Stimulated activated CD8-positive, alpha-beta memory T cell treated with anti-CD3 and anti-CD28 coated beads, Interleukin-15, amount 100 ng/mL, for 48 hours (primary cell): ENCODE measurements around the gene CCDC106.

Source experiments
- DNase-seq, 2 donors: peaks; one replicate each; pipeline ENCODE4 v3.0.0-alpha.2; 2020; ENCODE audit warnings: low read depth in 2 of 2

Gene CCDC106

DNA sequence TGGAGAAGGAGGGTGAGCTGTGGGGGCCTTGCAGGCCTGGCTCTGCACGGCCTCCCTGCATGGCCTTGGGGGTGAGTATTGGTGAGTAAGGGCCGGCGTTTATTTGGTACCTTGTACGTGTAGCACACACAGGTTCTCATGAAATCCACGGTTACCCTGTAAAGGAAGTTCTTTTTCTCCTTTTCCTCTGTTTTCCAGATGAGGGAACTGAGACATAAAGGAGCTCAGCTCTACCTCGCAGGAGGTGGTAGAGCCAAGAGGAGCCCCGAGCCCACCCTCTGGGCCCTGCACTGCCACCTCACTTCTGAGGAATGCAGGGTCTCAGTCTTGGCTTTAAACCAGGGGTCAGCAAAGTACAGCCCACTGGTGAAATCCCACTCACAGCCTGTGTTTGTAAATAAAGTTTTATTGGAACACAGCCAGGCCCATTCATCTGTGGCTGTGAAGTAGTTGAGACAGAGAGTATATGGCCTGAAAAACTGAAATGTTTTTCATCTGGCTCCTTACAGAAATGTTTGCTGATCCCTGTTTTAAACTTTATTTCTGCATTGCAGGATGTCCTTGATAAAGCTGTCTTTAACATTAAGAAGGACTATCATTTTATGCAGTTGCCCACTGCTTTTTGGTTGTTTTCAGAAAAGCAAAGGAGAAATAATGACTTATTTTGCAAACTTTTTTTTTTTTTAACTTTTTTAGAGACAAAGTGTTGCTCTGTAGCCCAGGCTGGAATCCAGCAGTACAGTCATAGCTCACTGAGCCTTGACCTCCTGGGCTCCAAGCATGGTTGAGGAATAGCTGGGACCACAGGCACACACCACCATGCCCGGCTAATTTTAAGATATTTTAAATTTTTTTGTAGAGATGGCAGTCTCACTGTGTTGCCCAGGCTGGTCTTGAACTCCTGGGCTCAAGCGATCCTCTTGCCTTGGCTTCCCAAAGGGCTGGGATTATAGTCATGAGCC lies 33.4 kb downstream of the CCDC106 start:
- DNase-seq, result no peak

DNA sequence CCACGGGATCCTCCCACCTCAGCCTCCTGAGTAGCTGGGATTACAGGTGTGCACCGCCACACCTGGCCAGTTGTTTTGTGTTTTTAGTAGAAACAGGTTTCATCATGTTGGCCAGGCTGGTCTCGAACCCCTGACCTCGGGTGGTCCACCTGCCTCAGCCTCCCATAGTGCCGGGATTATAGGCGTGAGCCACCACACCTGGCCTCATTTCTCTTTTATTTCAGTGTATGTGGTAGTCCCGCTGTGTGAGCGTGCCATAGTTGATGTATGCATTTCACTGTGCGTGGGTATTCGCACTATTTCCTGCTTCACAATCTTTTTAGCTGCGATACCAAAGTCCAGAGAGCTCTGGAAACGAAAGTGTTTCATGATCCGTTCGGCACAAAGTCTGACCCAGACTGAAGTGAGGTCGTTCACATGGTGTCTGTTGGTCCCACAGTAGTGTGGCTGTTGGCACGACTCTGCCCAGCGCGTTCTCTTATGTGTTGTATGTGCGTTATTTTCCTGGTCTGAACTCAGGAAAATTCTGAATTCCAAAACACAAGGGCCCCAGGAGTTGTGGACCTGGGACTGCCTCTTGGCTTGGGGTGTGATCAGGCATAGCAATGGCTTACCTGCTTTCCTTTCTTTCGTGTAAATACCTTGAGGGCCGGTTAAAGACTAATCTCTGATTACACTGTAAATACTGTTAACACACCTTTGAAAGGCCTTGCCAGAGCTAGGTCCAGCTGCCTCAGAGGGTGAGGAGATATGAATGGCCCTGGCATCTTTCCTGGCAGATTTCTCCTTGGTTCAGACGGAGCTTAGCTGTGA lies 35.6 kb downstream of the CCDC106 start:
- DNase-seq, result no peak

DNA sequence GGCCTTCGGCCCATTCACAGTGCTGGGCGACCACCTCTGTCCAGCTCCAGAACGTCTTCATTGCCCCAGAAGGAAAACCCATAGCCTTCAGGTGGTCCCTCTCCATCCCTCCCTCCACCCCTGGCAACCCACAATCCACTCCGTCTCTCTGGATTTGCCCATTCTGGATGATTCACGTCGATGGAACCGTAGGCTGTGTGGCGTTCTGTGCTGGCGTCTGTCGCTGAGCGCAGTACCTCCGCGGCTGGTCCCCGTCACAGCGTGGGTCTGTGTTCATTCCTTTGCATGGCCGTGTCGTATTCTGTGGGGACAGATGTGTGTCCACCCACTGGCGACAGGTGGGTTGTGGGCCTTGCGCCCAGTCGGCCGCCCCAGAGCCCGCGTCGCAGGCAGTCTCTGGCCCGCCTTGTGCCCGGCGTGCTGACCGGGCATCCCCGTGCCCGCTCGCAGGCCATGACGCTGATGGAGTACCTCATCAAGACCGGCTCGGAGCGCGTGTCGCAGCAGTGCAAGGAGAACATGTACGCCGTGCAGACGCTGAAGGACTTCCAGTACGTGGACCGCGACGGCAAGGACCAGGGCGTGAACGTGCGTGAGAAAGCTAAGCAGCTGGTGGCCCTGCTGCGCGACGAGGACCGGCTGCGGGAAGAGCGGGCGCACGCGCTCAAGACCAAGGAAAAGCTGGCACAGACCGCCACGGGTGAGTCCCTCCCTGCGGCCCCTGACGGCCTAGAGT lies 37.1 kb downstream of the CCDC106 start:
- DNase-seq, result no peak

DNA sequence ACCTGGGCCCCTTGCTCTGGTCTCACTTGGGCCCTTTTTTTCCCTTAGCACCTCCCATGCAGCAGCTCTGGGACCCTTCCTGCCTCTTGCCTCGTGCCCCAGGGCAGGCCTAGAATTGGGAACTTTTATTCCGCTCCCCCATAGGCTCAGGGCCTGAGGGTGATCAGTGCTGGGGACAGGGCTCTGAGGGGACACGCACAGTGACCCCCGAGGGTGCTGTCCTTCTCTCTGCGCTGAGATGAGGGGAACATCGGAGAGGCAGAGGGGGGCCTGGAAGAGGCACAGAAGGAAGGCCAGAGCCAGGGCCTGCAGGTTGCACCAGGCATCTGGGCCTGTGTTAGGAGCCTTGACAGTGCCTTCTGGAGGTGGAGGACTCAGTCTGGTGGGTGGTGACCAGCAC lies 37.8 kb downstream of the CCDC106 start:
- DNase-seq, result no peak

DNA sequence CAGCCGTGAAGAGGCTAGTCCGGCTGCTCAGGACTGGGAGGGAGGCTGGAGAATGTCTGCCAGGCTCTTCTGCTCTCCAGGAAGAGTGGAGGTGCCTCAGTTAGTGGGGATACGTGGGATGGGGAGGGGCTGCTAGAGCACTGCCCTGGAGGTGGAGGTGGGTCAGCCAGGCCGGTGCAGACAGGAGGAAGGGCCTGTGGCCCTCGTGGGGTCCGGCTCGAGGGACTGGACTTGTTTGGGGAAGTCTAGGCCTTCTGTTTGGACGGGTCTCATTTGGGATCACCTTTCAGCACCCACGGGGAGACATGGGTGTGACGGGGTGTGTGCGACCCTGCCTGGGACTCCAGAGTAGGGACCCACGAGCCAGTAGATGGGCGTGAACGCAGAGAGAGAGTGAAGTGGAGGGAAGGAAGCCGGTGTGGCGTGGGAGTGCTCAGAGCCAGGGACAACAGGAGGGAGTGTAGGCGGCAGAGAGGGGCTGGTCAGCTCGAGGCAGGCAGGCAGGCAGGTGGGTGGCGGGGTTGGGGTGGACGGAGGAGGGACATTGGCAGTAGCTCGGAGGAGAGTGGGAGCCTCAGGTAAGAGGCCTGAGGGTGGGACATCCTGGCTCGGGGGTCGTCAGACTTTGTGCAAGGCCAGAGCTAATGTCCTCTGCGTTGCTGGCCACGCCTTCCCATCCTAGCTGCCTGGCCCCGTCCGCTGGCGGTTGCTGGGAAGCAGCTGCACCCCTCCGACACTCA lies 38.5 kb downstream of the CCDC106 start:
- DNase-seq, result no peak

DNA sequence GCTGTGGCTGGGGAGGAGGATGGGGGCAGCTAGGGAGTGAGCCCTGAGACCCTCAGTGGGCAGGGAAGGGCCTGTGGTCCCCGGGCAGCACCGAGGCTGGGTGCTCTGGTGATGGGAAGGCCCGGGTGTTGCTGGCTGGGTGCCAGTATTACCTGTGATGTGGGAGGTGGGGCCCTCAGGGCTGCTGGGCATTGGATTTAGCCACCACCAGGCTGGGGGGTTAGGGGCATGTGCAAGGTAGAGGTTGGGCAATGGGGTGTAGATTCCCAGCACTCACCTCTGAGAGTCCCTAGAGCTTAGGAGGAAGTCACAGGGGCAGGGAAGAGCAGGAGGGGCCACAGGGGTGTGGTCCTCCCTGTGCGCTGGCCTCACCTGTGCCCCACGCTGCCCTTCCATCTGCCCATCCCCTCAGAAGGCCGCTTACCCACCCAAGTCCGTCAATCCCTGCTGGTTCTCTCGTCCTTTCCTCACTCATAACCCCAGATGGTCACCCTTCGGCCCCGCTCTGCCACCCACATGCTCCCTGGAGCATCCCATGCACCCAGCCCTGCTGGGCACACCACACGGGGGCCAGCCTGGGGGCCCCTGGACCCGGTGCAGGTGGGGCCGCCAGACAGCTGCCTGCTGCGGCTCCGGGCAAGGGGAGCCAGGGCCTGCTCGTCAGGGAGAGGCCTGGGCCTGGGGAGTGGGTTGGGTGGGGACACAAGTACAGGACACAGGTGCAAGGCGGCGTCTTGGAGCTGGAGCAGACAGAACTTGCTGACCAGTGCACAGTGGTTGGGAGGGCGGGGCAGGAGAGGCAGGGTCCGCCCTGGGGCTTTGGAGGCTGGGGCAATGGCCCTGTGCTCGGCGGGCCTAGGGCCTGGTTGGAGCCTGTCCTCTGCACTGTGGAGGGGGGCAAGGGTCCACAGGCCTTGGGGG lies 39.5 kb downstream of the CCDC106 start:
- DNase-seq, result no peak

DNA sequence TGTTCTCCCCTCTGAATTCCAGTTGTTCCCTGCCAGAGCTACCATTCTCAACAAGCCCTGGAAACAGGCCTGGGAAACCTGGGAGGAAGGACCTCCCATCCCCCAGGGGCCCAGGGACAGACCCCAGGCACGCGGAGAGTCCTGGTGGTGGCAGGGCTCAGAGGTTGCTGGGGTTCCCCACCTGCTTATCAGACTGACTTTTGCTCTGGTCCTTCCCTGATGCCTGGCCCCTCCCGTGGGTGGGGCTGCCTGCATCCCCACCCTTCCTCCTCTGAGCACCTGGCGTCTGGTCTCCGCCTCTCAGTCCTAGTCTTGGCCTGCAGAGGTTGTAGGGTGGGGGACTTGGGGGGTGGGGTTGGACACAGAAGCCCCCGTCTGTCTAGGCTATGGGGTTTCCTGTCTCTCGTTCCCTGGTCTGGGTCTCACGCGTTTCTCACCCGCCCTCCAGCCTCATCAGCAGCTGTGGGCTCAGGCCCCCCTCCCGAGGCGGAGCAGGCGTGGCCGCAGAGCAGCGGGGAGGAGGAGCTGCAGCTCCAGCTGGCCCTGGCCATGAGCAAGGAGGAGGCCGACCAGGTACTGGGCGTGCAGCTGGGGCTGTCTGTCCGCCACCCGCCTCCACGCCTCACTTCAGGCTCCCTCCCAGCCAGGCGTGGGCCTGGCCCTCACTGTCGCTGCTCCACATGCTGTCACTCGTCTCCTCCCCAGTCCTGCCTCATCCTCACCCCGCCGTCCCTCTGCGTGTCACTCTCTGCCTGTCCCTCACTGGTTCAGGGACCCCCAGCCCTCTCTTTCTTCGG lies 40.6 kb downstream of the CCDC106 start:
- DNase-seq, result no peak

DNA sequence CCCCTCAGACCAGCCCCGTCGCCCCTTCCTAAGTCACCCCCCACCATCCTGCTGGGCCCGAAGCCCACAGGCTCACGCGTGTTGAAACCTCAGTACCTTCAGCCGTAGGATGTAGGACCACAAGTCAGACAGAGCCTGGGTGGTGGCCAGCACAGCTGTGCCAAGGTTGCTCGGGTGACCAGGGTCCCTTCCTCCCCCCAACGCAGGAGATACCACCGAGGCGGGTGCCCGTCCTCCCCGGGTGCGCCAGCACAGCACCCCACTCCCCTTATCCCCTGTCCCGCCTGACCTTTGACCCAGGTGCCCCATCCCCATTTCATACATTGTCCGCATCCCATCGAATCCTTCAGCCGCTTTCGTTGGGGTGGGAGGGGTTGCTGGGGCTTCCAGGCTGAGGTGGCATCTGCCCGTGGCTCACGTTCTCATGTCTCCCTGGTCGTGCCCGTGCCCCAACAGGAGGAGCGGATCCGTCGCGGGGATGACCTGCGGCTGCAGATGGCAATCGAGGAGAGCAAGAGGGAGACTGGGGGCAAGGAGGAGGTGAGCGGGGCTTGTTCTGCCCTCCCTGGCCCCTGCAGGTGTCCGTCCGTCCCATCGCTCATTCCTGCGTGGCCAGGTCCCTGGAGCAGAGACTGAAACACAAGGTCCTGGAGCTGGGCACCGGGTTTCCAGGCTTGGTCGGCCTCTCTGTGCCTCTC lies 41.5 kb downstream of the CCDC106 start:
- DNase-seq, result no peak

DNA sequence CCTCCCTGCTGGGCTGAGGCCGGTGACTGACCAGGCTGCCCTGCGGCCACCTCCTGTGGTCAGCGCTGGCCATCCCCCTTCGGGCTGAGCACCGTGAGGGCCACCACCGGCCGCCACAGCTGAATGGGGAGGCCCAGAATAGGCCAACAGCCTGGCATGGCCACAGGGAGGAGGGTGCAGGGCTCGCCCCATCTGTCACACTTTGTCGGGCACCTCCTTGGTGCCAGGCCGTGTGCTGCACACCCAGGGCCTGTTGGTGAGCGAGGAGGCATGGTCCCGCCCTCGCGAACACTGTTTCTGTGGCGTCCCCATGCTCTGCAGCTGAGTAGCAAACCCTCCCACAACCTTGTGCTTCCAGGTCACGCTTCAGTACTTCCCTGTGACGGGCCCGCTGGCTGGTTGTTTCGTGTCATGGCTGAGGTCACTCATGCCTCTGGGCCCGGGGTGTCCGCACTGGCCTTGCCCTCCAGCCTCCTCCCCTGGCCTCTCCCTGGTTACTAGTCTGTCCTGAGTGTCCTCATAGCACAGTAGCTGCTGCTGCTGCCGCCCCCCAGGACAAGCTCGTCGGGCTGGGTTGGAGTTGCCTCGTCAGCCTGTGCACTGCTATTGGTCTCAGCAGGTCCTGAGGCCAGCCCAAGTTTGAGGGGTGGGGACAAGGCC lies 42.2 kb downstream of the CCDC106 start:
- DNase-seq, result no peak

DNA sequence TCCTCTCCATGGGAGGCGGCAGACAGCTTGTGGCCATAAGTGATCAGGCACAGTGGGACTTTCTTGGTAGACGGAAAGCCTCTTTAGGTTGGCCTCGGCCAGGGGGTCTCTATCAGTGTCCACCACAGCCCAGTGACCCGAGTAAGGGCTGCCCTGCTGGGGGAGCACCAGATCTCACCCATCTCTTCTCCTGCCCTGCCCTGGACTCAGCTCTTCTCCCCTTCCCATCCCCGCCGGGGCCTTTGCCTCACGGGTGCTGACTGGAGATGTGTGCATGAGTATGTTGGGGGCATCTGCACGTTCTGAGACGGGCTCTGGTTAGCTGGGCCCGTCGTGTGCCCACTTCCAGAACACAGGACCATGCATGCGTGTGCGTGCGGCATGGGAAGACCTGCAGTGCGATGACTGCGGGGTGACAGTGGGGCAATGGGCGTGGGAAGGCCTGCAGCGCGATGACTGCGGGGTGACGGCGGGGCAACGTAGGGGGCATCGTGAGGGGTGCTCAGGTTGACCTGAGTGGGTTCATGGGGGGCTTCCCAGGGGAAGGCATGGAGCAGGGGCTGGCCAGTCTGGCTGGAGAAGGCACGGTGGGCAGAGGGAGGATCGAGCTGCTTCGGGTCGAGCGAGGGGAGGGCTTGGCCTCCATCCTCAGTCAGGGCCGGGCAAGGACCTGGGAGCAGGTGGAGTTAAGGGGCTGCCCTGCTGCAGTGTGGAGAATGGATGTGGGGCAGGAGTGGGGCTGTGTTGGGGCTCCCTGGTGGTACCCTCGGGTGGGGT lies 42.9 kb downstream of the CCDC106 start:
- no peak for DNase-seq

DNA sequence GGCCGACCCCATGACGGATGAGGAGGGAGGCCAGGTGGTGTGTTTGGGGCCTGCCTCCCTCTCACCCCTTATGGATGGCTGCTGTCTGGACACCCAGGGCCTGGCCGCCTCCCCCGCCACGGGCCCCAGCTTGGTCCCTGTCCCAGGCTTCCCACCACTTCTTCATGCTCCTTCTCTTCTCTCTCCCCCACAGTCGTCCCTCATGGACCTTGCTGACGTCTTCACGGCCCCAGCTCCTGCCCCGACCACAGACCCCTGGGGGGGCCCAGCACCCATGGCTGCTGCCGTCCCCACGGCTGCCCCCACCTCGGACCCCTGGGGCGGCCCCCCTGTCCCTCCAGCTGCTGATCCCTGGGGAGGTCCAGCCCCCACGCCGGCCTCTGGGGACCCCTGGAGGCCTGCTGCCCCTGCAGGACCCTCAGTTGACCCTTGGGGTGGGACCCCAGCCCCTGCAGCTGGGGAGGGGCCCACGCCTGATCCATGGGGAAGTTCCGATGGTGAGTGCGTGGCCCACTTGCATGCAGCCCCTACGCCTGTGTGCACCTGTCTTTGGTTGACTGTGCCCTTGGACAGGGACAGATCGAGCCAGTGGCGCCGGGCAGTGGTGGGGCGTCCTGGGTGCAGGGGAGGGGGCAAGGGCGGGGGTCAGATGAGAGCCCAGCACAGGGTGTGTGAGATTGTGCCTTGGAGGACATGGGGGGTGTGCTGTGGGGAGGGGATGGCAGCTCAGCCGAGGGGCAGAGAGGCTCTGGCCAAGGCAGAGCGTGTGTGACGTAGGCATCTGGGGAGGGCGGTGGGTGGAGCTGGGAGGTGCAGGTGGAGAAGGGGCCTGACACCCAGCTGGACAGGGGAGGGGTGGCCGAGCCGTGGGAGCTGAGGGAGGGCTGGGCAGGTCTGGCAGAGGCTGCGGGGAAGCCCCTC lies 43.8 kb downstream of the CCDC106 start:
- DNase-seq, result no peak

DNA sequence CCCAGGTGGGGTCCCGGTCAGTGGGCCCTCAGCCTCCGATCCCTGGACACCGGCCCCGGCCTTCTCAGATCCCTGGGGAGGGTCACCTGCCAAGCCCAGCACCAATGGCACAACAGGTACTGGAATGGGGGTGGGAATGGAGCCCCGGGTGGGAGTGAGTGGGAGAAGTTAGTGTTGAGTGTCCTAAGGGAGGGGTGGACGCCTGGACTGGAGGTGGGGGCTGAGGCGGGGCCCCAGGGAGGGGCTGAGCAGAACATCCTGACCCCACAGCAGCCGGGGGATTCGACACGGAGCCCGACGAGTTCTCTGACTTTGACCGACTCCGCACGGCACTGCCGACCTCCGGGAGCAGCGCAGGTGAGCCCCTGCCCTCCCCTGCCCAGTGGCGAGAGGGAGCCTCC lies 44.7 kb downstream of the CCDC106 start:
- DNase-seq, result no peak

DNA sequence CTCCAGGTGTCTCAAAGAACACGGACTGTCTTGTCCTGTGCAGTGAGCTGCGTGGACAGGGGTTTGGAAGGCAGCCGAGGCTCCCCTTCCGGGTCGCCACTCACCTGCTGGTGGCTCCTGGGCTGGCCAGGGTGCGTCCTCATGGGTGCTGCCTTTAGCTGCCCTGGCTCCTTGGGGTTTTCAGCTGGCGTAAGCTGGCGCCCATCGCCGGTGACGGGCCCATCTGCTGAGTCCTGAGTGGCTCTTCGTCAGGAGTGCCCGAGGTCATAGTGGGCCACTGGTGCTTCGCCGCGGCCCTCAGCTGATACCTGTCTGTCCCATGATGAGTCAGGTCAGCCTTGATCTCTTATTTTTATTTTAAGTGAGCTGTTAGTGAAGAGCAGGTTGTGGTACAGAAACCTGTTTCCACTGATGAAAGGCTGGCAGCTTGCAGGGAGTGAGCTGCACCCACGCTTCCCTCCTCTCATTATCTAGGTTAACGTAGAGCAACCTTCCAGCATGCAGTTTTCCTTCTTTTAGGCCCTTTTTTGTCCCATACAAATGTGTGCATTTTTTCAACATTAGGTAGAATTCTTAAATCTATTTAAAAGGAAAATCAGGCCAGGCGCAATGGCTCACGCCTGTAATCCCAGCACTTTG lies 45.4 kb downstream of the CCDC106 start:
- DNase-seq, result no peak

DNA sequence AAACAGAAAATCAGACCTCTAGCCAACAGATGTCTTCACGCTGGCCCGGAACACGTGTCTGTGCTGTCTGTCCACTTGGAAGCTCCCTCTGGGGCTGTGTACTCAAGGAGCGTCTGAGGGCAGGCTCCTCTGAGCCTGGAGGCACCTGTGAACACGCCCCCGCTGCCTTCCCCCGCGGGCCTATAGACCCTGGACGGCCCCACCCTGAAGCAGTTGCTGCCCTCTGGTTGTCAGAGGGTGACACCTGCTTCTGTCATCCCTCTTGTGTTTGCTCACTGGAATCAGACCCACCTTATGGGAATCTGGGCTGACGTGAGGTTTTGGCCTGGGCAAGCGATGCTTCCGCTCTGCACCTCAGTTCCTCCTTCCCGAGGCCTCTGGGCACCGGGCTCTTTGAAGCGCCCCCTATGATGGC lies 46.2 kb downstream of the CCDC106 start:
- DNase-seq, result no peak

DNA sequence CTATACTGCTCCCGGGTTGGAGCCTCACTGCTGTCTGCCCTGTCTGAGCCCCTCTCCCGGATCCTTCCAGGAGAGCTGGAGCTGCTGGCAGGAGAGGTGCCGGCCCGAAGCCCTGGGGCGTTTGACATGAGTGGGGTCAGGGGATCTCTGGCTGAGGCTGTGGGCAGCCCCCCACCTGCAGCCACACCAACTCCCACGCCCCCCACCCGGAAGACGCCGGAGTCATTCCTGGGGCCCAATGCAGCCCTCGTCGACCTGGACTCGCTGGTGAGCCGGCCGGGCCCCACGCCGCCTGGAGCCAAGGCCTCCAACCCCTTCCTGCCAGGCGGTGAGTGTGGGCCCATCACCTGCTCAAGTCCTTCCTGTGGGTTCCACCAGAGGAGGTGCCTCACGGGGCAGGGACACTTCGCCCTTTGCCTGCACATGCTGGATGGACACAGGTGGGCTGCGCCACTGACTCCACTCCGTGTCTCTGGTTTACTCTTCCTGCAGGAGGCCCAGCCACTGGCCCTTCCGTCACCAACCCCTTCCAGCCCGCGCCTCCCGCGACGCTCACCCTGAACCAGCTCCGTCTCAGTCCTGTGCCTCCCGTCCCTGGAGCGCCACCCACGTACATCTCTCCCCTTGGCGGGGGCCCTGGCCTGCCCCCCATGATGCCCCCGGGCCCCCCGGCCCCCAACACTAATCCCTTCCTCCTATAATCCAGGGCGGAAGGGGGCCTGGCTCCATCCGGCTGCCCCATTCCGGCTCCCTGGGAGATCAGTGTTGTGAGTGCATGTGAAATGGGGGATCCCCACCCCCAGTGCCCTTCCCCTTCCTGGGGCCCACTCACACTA lies 46.9 kb downstream of the CCDC106 start:
- DNase-seq, result no peak
